ENCODE data around the gene ZNF821. TPM values are rescaled to one million over a fixed set of nuclear protein-coding genes. Genes with fewer than 3 reads are reported as not detected.

The ZNF821 gene
- total and polyA plus RNA-seq, 10 of the 15 experiments (the other 5 are each of a cell fraction or from before 2014, with no cell fraction given) = 0.82 to 9.9 (median 6.8) TPM

DNA sequence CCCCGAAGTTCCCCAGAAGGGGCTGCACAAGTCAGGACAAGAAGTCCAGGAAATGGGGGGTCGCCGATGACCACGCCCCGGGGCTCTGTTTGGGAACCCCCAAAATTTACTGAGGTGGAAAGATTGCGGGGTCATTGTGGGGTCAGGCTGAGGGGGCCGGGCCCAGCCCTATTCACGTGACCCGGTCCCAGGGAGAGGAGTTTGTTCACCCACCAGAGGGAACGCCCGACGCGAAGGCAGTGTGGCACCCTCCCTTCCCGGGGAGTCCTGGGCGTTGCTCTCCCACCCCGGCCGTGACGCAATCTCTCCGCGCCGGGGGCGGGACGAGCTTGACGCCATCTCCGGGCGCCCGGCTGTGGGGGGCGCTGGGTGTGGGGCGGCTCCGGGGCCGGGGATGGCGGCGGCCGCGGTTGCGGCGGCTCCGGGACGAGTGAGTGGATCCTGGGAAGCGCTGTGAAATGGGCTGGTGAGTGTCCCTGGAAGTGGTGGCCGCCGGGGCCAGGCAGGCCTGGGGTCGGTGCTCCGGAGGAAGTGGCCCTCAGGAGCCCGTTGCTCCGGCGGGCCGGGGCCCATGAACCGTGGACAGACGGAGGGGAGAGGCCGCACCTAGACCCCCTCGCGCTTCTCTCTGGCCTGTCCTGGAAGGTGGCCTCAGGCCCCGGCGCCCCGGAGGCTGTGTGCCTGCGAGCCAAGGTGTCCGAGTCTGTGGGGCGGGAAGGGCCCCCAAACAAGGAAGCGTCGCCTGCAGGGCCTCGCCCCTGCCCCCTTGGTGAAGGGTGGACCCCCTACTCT lies 38.1 kb downstream of the ZNF821 start, which contains the start of gene ATXN1L (continued):
- no peak for TF ChIP-seq MYC (IDR thresholded peaks at IDR 0.05; ENCODE audit: insufficient read depth, insufficient read length, insufficient replicate concordance, low read length, severe bottlenecking)
- TF ChIP-seq SMAD1 (IDR thresholded peaks at IDR 0.05; ENCODE audit: low read depth, partially characterized antibody) = no peak
- TF ChIP-seq PAX8 (IDR thresholded peaks at IDR 0.05) = no peak
- TF ChIP-seq NFYB (IDR thresholded peaks at IDR 0.05; ENCODE audit: insufficient read depth, low read depth, low read length) = no peak
- TF ChIP-seq, protein P1, sequence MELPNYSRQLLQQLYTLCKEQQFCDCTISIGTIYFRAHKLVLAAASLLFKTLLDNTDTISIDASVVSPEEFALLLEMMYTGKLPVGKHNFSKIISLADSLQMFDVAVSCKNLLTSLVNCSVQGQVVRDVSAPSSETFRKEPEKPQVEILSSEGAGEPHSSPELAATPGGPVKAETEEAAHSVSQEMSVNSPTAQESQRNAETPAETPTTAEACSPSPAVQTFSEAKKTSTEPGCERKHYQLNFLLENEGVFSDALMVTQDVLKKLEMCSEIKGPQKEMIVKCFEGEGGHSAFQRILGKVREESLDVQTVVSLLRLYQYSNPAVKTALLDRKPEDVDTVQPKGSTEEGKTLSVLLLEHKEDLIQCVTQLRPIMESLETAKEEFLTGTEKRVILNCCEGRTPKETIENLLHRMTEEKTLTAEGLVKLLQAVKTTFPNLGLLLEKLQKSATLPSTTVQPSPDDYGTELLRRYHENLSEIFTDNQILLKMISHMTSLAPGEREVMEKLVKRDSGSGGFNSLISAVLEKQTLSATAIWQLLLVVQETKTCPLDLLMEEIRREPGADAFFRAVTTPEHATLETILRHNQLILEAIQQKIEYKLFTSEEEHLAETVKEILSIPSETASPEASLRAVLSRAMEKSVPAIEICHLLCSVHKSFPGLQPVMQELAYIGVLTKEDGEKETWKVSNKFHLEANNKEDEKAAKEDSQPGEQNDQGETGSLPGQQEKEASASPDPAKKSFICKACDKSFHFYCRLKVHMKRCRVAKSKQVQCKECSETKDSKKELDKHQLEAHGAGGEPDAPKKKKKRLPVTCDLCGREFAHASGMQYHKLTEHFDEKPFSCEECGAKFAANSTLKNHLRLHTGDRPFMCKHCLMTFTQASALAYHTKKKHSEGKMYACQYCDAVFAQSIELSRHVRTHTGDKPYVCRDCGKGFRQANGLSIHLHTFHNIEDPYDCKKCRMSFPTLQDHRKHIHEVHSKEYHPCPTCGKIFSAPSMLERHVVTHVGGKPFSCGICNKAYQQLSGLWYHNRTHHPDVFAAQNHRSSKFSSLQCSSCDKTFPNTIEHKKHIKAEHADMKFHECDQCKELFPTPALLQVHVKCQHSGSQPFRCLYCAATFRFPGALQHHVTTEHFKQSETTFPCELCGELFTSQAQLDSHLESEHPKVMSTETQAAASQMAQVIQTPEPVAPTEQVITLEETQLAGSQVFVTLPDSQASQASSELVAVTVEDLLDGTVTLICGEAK (IDR thresholded peaks at IDR 0.05; ENCODE audit: borderline replicate concordance) = no peak; the same call in 1 of the 2 replicates
- TF ChIP-seq USF2 (IDR thresholded peaks at IDR 0.05; ENCODE audit: borderline replicate concordance, low read depth, low read length) = peak; percentile 28
- no peak for TF ChIP-seq ZNF622 (IDR thresholded peaks at IDR 0.05)
- TF ChIP-seq, protein P2, sequence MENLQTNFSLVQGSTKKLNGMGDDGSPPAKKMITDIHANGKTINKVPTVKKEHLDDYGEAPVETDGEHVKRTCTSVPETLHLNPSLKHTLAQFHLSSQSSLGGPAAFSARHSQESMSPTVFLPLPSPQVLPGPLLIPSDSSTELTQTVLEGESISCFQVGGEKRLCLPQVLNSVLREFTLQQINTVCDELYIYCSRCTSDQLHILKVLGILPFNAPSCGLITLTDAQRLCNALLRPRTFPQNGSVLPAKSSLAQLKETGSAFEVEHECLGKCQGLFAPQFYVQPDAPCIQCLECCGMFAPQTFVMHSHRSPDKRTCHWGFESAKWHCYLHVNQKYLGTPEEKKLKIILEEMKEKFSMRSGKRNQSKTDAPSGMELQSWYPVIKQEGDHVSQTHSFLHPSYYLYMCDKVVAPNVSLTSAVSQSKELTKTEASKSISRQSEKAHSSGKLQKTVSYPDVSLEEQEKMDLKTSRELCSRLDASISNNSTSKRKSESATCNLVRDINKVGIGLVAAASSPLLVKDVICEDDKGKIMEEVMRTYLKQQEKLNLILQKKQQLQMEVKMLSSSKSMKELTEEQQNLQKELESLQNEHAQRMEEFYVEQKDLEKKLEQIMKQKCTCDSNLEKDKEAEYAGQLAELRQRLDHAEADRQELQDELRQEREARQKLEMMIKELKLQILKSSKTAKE (IDR thresholded peaks at IDR 0.05; ENCODE audit: low read depth, poor library complexity, severe bottlenecking) = peak; percentile 73
- TF ChIP-seq BCL11A (IDR thresholded peaks at IDR 0.05; ENCODE audit: low read depth, low read length) = no peak
- no peak for TF ChIP-seq ZNF274 (IDR thresholded peaks at IDR 0.05; ENCODE audit: insufficient read depth, insufficient read length)
- peak; percentile 96 for TF ChIP-seq BHLHE40 (IDR thresholded peaks at IDR 0.05; ENCODE audit: borderline replicate concordance in 1 of 2, low read depth in 2 of 2, low read length in 1 of 2)
- TF ChIP-seq NRF1 (conservative IDR thresholded peaks at IDR 0.05; ENCODE audit: low read depth, low read length) = no peak
- no peak for TF ChIP-seq ZZZ3 (IDR thresholded peaks at IDR 0.05; ENCODE audit: control insufficient read depth, insufficient read length, low read depth)
- peak; percentile 49 to 70; a peak in 2 of 4 replicates for TF ChIP-seq EP300 (IDR thresholded peaks at IDR 0.05; ENCODE audit: borderline replicate concordance in 1 of 2, control insufficient read depth in 1 of 2, low read depth in 2 of 2, low read length in 2 of 2)
- TF ChIP-seq CREM (IDR thresholded peaks at IDR 0.05; ENCODE audit: low read depth) = peak; percentile 100
- TF ChIP-seq CHD1 (IDR thresholded peaks at IDR 0.05; ENCODE audit: low read depth, low read length) = no peak
- 0 out of 2 replicates have a peak, but pooled peaks have one; percentile 15 for TF ChIP-seq ZNF207 (IDR thresholded peaks at IDR 0.05; ENCODE audit: borderline replicate concordance)
- TF ChIP-seq GATAD2B (conservative IDR thresholded peaks at IDR 0.05; ENCODE audit: low read depth) = 0 out of 2 replicates have a peak, but pooled peaks have one; percentile 53

Measured in GM12878 (cell line).